ENCODE measurements around the gene ANXA4. TPM values are rescaled to one million over a fixed set of nuclear protein-coding genes. Genes with fewer than 3 reads are reported as not detected.

Gene ANXA4
- total and polyA plus RNA-seq, 2 of the 13 experiments (the other 11 are each of a cell fraction or from before 2014, with no cell fraction given): 155 to 168 TPM

DNA sequence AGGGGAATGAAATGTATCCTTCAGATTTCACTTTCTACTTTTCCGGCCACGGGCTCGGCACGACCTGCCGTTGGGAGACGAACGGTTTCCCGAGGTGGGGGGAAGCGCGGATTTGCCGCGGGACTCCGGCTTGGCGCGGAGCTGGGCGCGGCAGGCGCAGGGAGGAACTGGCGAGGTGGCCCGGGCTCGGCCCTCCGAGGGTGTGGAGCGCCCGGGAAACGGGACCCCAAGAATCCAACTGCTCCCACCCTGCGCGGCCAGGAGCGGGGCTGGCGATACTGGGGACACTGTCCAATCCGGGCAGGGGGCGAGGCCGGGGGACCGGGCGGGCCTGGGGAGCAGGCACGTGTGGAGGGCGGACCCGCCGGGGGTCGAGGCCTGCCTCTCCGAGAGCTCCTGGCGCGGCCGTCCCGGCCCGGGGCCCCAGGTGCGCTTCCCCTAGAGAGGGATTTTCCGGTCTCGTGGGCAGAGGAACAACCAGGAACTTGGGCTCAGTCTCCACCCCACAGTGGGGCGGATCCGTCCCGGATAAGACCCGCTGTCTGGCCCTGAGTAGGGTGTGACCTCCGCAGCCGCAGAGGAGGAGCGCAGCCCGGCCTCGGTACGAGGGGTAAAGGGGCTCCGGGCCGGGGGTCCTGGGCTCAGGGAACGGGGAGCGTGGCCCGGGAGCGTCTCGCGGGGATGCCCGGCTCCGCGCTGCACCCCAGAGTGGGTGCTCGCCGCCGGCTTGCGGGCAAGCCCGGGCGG is at the start of gene ANXA4 (continued):
- TF ChIP-seq ZNF646 (CRISPR knock-in tag; IDR thresholded peaks at IDR 0.05): no peak
- no peak for TF ChIP-seq RORA (CRISPR knock-in tag; IDR thresholded peaks at IDR 0.05)
- TF ChIP-seq DNMT3B (CRISPR knock-in tag; conservative IDR thresholded peaks at IDR 0.05): no peak; the same call in 1 of the 2 replicates
- TF ChIP-seq HNF4G (IDR thresholded peaks at IDR 0.05; ENCODE audit: borderline replicate concordance, low read depth, low read length): no peak; the same call in 1 of the 2 replicates
- TF ChIP-seq HNF4G (CRISPR knock-in tag; IDR thresholded peaks at IDR 0.05; ENCODE audit: borderline replicate concordance, low read depth): peak; percentile 34; the same call in 1 of the 2 replicates
- TF ChIP-seq ZSCAN31 (CRISPR knock-in tag; IDR thresholded peaks at IDR 0.05; ENCODE audit: low read depth): peak; percentile 91
- no peak for TF ChIP-seq RNF219 (CRISPR knock-in tag; IDR thresholded peaks at IDR 0.05)
- peak; percentile 92; the same call in 1 of the 2 replicates for TF ChIP-seq ZNF879 (CRISPR knock-in tag; IDR thresholded peaks at IDR 0.05)
- peak; percentile 63; the same call in 1 of the 2 replicates for TF ChIP-seq ZSCAN12 (CRISPR knock-in tag; IDR thresholded peaks at IDR 0.05)
- TF ChIP-seq ZNF331 (CRISPR knock-in tag; IDR thresholded peaks at IDR 0.05): no peak; the same call in none of the 2 replicates
- no peak for TF ChIP-seq MAFF (IDR thresholded peaks at IDR 0.05; ENCODE audit: low read depth, low read length)
- TF ChIP-seq ZNF343 (CRISPR knock-in tag; IDR thresholded peaks at IDR 0.05): peak; percentile 87; the same call in 1 of the 2 replicates
- peak; percentile 93; the same call in 1 of the 2 replicates for TF ChIP-seq SRY (CRISPR knock-in tag; IDR thresholded peaks at IDR 0.05)
- TF ChIP-seq STAG1 (CRISPR knock-in tag; IDR thresholded peaks at IDR 0.05): no peak
- peak; percentile 98 for TF ChIP-seq ZNF800 (CRISPR knock-in tag; IDR thresholded peaks at IDR 0.05)
- TF ChIP-seq SAFB2 (CRISPR knock-in tag; IDR thresholded peaks at IDR 0.05; ENCODE audit: borderline replicate concordance, low read depth): no peak
- TF ChIP-seq HHEX (CRISPR knock-in tag; IDR thresholded peaks at IDR 0.05): no peak
- no peak; the same call in 1 of the 2 replicates for TF ChIP-seq CENPBD1 (CRISPR knock-in tag; IDR thresholded peaks at IDR 0.05; ENCODE audit: borderline replicate concordance, low read depth)
- peak; percentile 99 for TF ChIP-seq KDM5B (CRISPR knock-in tag; IDR thresholded peaks at IDR 0.05; ENCODE audit: borderline replicate concordance)

Measured in HepG2 (cell line).